Measurements from ENCODE around the gene SLC25A18. TPM values are rescaled to one million over a fixed set of nuclear protein-coding genes. Genes with fewer than 3 reads are reported as not detected.

SLC25A18 gene
- polyA plus RNA-seq, 1 donor (not counting 4 experiments of a cell fraction or from before 2014, with no cell fraction given): 0.04 TPM

GRCh38 chr22:17580441-17581031 is 17.2 kb downstream of the SLC25A18 start:
- dilution Hi-C loops (cut with MboI; ENCODE audit: extremely low pct_ligation_motif_present, low sequenced_read_pairs): no loop called here
- no peaks in the 10 kb centered on the region for H4K20me1 ChIP-seq (ENCODE audit: control insufficient read depth, extremely low read depth, insufficient read depth, low read length)
- H3K9me1 ChIP-seq (ENCODE audit: control insufficient read depth, extremely low read depth, insufficient read depth, low read length): no peaks in the 10 kb centered on the region
- TF ChIP-seq EZH2 (IDR thresholded peaks at IDR 0.05; ENCODE audit: low read length): no peak
- H3K4me2 ChIP-seq (ENCODE audit: control insufficient read depth, extremely low read depth, insufficient read depth, low read depth, low read length): no peak overlapping the region
- H3K9ac ChIP-seq (ENCODE audit: control insufficient read depth, extremely low read depth, insufficient read depth, low read length): no peak overlapping the region
- H3K4me1 ChIP-seq (ENCODE audit: control insufficient read depth, extremely low read depth, insufficient read depth, low read length): peaks cover 11% of the 10 kb centered on the region
- no peak overlapping the region for H2AFZ ChIP-seq (ENCODE audit: control insufficient read depth, low read length)
- no peaks in the 10 kb centered on the region for H3K36me3 ChIP-seq (ENCODE audit: control insufficient read depth in 2 of 2, extremely low read depth in 1 of 2, insufficient read depth in 2 of 2, low read length in 2 of 2)
- H3K4me3 ChIP-seq (ENCODE audit: control insufficient read depth in 2 of 3, extremely low read depth in 1 of 3, insufficient read depth in 2 of 3, low read depth in 1 of 3, low read length in 3 of 3): no peak overlapping the region
- H3K9me3 ChIP-seq (ENCODE audit: control insufficient read depth, low read depth, low read length): no peaks in the 10 kb centered on the region
- DNase-seq (ENCODE audit: low read depth, low spot score) (no peak), FAIRE-seq (no peak)
- H3K27me3 ChIP-seq (ENCODE audit: control insufficient read depth, extremely low read depth, insufficient read depth, low read length): no peaks in the 10 kb centered on the region
- no peaks in the 10 kb centered on the region for H3K79me2 ChIP-seq (ENCODE audit: control insufficient read depth, insufficient read depth, low read length)
- no peak overlapping the region for H3K27ac ChIP-seq (ENCODE audit: control insufficient read depth, insufficient read depth, low read length)

GRCh38 chr22:17581056-17581455 is 17.8 kb downstream of the SLC25A18 start:
- dilution Hi-C loops (cut with MboI; ENCODE audit: extremely low pct_ligation_motif_present, low sequenced_read_pairs): no loop called here
- H3K9me3 ChIP-seq (ENCODE audit: control insufficient read depth, low read depth, low read length): no peaks in the 10 kb centered on the region
- H3K9ac ChIP-seq (ENCODE audit: control insufficient read depth, extremely low read depth, insufficient read depth, low read length): no peak overlapping the region
- H3K4me3 ChIP-seq (ENCODE audit: control insufficient read depth in 2 of 3, extremely low read depth in 1 of 3, insufficient read depth in 2 of 3, low read depth in 1 of 3, low read length in 3 of 3): no peak overlapping the region
- no peak overlapping the region for H3K4me2 ChIP-seq (ENCODE audit: control insufficient read depth, extremely low read depth, insufficient read depth, low read depth, low read length)
- FAIRE-seq (no peak), DNase-seq (ENCODE audit: low read depth, low spot score) (no peak)
- no peak overlapping the region for H2AFZ ChIP-seq (ENCODE audit: control insufficient read depth, low read length)
- TF ChIP-seq EZH2 (IDR thresholded peaks at IDR 0.05; ENCODE audit: low read length): no peak
- TF ChIP-seq CTCF (optimal IDR thresholded peaks at IDR 0.05 in 1 of 3, IDR thresholded peaks at IDR 0.05 in 1 of 3, conservative IDR thresholded peaks at IDR 0.05 in 1 of 3; ENCODE audit: extremely low read depth in 1 of 3, insufficient read depth in 2 of 3, low read length in 3 of 3): no peak
- H3K79me2 ChIP-seq (ENCODE audit: control insufficient read depth, insufficient read depth, low read length): no peaks in the 10 kb centered on the region
- no peaks in the 10 kb centered on the region for H3K9me1 ChIP-seq (ENCODE audit: control insufficient read depth, extremely low read depth, insufficient read depth, low read length)
- no peaks in the 10 kb centered on the region for H3K27me3 ChIP-seq (ENCODE audit: control insufficient read depth, extremely low read depth, insufficient read depth, low read length)
- H4K20me1 ChIP-seq (ENCODE audit: control insufficient read depth, extremely low read depth, insufficient read depth, low read length): no peaks in the 10 kb centered on the region
- no peaks in the 10 kb centered on the region for H3K36me3 ChIP-seq (ENCODE audit: control insufficient read depth in 2 of 2, extremely low read depth in 1 of 2, insufficient read depth in 2 of 2, low read length in 2 of 2)
- peaks cover 6% of the 10 kb centered on the region for H3K4me1 ChIP-seq (ENCODE audit: control insufficient read depth, extremely low read depth, insufficient read depth, low read length)
- no peak overlapping the region for H3K27ac ChIP-seq (ENCODE audit: control insufficient read depth, insufficient read depth, low read length)

GRCh38 chr22:17581631-17582030 is 18.3 kb downstream of the SLC25A18 start:
- no peak for FAIRE-seq
- no peak for TF ChIP-seq CTCF (optimal IDR thresholded peaks at IDR 0.05 in 1 of 3, IDR thresholded peaks at IDR 0.05 in 1 of 3, conservative IDR thresholded peaks at IDR 0.05 in 1 of 3; ENCODE audit: extremely low read depth in 1 of 3, insufficient read depth in 2 of 3, low read length in 3 of 3)
- TF ChIP-seq EZH2 (IDR thresholded peaks at IDR 0.05; ENCODE audit: low read length): no peak
- H2AFZ ChIP-seq (ENCODE audit: control insufficient read depth, low read length): no peak overlapping the region
- no peaks in the 10 kb centered on the region for H3K9me1 ChIP-seq (ENCODE audit: control insufficient read depth, extremely low read depth, insufficient read depth, low read length)
- no peaks in the 10 kb centered on the region for H3K79me2 ChIP-seq (ENCODE audit: control insufficient read depth, insufficient read depth, low read length)
- H3K27ac ChIP-seq (ENCODE audit: control insufficient read depth, insufficient read depth, low read length): no peak overlapping the region
- H3K9ac ChIP-seq (ENCODE audit: control insufficient read depth, extremely low read depth, insufficient read depth, low read length): no peak overlapping the region
- H3K4me2 ChIP-seq (ENCODE audit: control insufficient read depth, extremely low read depth, insufficient read depth, low read depth, low read length): no peak overlapping the region
- dilution Hi-C loops (cut with MboI; ENCODE audit: extremely low pct_ligation_motif_present, low sequenced_read_pairs): no loop called here
- H4K20me1 ChIP-seq (ENCODE audit: control insufficient read depth, extremely low read depth, insufficient read depth, low read length): no peaks in the 10 kb centered on the region
- peaks cover 2% of the 10 kb centered on the region for H3K4me1 ChIP-seq (ENCODE audit: control insufficient read depth, extremely low read depth, insufficient read depth, low read length)
- H3K36me3 ChIP-seq (ENCODE audit: control insufficient read depth in 2 of 2, extremely low read depth in 1 of 2, insufficient read depth in 2 of 2, low read length in 2 of 2): no peaks in the 10 kb centered on the region
- no peak for DNase-seq (ENCODE audit: low read depth, low spot score)
- H3K4me3 ChIP-seq (ENCODE audit: control insufficient read depth in 2 of 3, extremely low read depth in 1 of 3, insufficient read depth in 2 of 3, low read depth in 1 of 3, low read length in 3 of 3): no peak overlapping the region
- no peaks in the 10 kb centered on the region for H3K9me3 ChIP-seq (ENCODE audit: control insufficient read depth, low read depth, low read length)
- H3K27me3 ChIP-seq (ENCODE audit: control insufficient read depth, extremely low read depth, insufficient read depth, low read length): no peaks in the 10 kb centered on the region
